ENCODE data around the gene DNAJC22. TPM values are rescaled to one million over a fixed set of nuclear protein-coding genes. Genes with fewer than 3 reads are reported as not detected.
A peak's percentile ranks its signal among the peaks of the same experiment; 100 is the strongest.
"Not testable (repeated sequence)": the region's sequence is repeated elsewhere in the genome, so short reads cannot be mapped to it uniquely, and the experiment has no call there.

DNAJC22 gene
- total RNA-seq, 2 experiments from 2014 or later, result 0.10 TPM; not detected in 1

GRCh38 chr12:49365542-49365941 lies 18.9 kb downstream of the DNAJC22 start:
- DNase-seq, result no peak
- no peak overlapping the region for H3K4me3 Mint-ChIP-seq
- H3K27ac Mint-ChIP-seq, result no peak overlapping the region
- intact Hi-C loops (cut with micrococcal nuclease), result loop anchor here (5.0 kb wide), 2 partner anchors 87 to 257 kb away; partner anchors contain the start of gene PRPF40B
- no peaks in the 10 kb centered on the region for H3K9me3 Mint-ChIP-seq
- ChIA-PET POLR2A (interaction anchor here (0.5 to 2.2 kb wide), 4 partner anchors 19 to 258 kb away, joined by 3 to 12 read pairs (median 10); partner anchors contain the start of genes DNAJC22, PRPF40B and TROAP), CTCF (interaction anchor here (0.7 to 11.5 kb wide), 8 partner anchors 9 to 258 kb away, joined by 3 to 428 read pairs (median 11); partner anchors contain the start of genes DNAJC22 and PRPF40B)
- peaks cover 4% of the 10 kb centered on the region for H3K27me3 Mint-ChIP-seq
- H3K4me1 Mint-ChIP-seq (ENCODE audit: low read depth), result peaks cover 23% of the 10 kb centered on the region
- no peaks in the 10 kb centered on the region for H3K36me3 Mint-ChIP-seq

- no peaks in the 10 kb centered on the region for H3K9me3 Mint-ChIP-seq
- H3K27me3 Mint-ChIP-seq, result peaks cover 2% of the 10 kb centered on the region
- H3K4me3 Mint-ChIP-seq, result peak overlapping the region; percentile 95
- CTCF ChIA-PET, result interaction anchor here (0.8 to 11.5 kb wide), 14 partner anchors 7 to 257 kb away, joined by 3 to 428 read pairs (median 5); partner anchors contain the start of genes DNAJC22, PRPF40B and TROAP
- DNase-seq, result no peak
- POLR2A ChIA-PET, result interaction anchor here (0.9 to 2.2 kb wide), 14 partner anchors 8 to 341 kb away, joined by 3 to 14 read pairs (median 6); partner anchors contain the start of genes DNAJC22, FMNL3, MCRS1 and PRPF40B
- no peaks in the 10 kb centered on the region for H3K36me3 Mint-ChIP-seq
- intact Hi-C loops (cut with micrococcal nuclease), result loop anchor here (2.0 to 5.0 kb wide), 4 partner anchors 86 to 256 kb away; partner anchors contain the start of genes MCRS1, PRPF40B and TUBA1A
- peak overlapping the region; percentile 95 for H3K27ac Mint-ChIP-seq
- H3K4me1 Mint-ChIP-seq (ENCODE audit: low read depth), result peaks cover 23% of the 10 kb centered on the region
These were observed 19.5 kb downstream of the DNAJC22 start for GRCh38 chr12:49366096-49366651.

- POLR2A ChIA-PET, result interaction anchor here (0.6 to 2.2 kb wide), 23 partner anchors 8 to 1462 kb away, joined by 3 to 14 read pairs (median 4); partner anchors contain the start of genes DNAJC22, FMNL3, MCRS1 and PRPF40B
- Mint-ChIP-seq H3K4me3 (peak overlapping the region; percentile 95), H3K4me1 (ENCODE audit: low read depth) (peaks cover 23% of the 10 kb centered on the region), H3K27me3 (no peaks in the 10 kb centered on the region), H3K27ac (peak overlapping the region; percentile 95), H3K9me3 (no peaks in the 10 kb centered on the region), H3K36me3 (no peaks in the 10 kb centered on the region)
- intact Hi-C loops (cut with micrococcal nuclease), result loop anchor here (2.0 to 5.0 kb wide), 4 partner anchors 85 to 255 kb away; partner anchors contain the start of genes MCRS1, PRPF40B and TUBA1A
- peak; percentile 93 for DNase-seq
- CTCF ChIA-PET, result interaction anchor here (0.6 to 11.5 kb wide), 21 partner anchors 8 to 379 kb away, joined by 3 to 428 read pairs (median 4); partner anchors contain the start of genes DNAJC22, PRPF40B and TROAP
These were observed 20.1 kb downstream of the DNAJC22 start for GRCh38 chr12:49366652-49367380.

GRCh38 chr12:49367381-49368239 lies 20.9 kb downstream of the DNAJC22 start, which contains the start of gene SPATS2:
Gene SPATS2, plus strand, starts transcription at chr12:49367462. Its CDS starts 93,551 bp downstream, at chr12:49461013.
- intact Hi-C loops (cut with micrococcal nuclease), result loop anchor here (2.0 to 5.0 kb wide), 4 partner anchors 85 to 255 kb away; partner anchors contain the start of genes MCRS1, PRPF40B and TUBA1A
- Mint-ChIP-seq H3K4me3 (peak within 1 kb of the TSS; percentile 95), H3K4me1 (ENCODE audit: low read depth) (peaks cover 23% of the 10 kb centered on the region), H3K27me3 (no peaks in the 10 kb centered on the region), H3K27ac (peak within 1 kb of the TSS; percentile 95), H3K36me3 (peaks cover under 1% of the 10 kb centered on the region), H3K9me3 (no peaks in the 10 kb centered on the region)
- ChIA-PET CTCF (interaction anchor here (0.6 to 11.5 kb wide), 20 partner anchors 8 to 379 kb away, joined by 3 to 428 read pairs (median 5); partner anchors contain the start of genes DNAJC22 and TROAP), POLR2A (interaction anchor here (0.6 to 2.2 kb wide), 21 partner anchors 8 to 1462 kb away, joined by 3 to 14 read pairs (median 4); partner anchors contain the start of genes DNAJC22, FMNL3, MCRS1 and PRPF40B)
- DNase-seq, result no peak

GRCh38 chr12:49368240-49368600 lies 21.5 kb downstream of the DNAJC22 start:
- intact Hi-C loops (cut with micrococcal nuclease), result loop anchor here (5.0 kb wide), 2 partner anchors 84 to 254 kb away; partner anchors contain the start of gene PRPF40B
- POLR2A ChIA-PET, result no interaction called here
- H3K27ac Mint-ChIP-seq, result no peak overlapping the region

GRCh38 chr12:49369411-49370145 lies 22.9 kb downstream of the DNAJC22 start:
- H3K36me3 Mint-ChIP-seq, result peaks cover 1% of the 10 kb centered on the region
- intact Hi-C loops (cut with micrococcal nuclease), result loop anchor here (5.0 kb wide), 2 partner anchors 83 to 253 kb away; partner anchors contain the start of gene PRPF40B
- H3K4me1 Mint-ChIP-seq (ENCODE audit: low read depth), result peaks cover 23% of the 10 kb centered on the region
- POLR2A ChIA-PET, result no interaction called here
- H3K27me3 Mint-ChIP-seq, result no peaks in the 10 kb centered on the region
- no peak overlapping the region for H3K4me3 Mint-ChIP-seq
- CTCF ChIA-PET, result interaction anchor here (0.9 to 4.3 kb wide), 3 partner anchors 11 to 144 kb away, joined by 3 to 22 read pairs (median 3); no protein-coding TSS in a partner anchor
- DNase-seq, result peak; percentile 43
- H3K9me3 Mint-ChIP-seq, result no peaks in the 10 kb centered on the region
- H3K27ac Mint-ChIP-seq, result no peak overlapping the region

More at GRCh38 chr12:49368240-49368600, 21.5 kb downstream of the DNAJC22 start:
- no peaks in the 10 kb centered on the region for H3K27me3 Mint-ChIP-seq
- peaks cover 23% of the 10 kb centered on the region for H3K4me1 Mint-ChIP-seq (ENCODE audit: low read depth)
- no peaks in the 10 kb centered on the region for H3K9me3 Mint-ChIP-seq
- H3K4me3 Mint-ChIP-seq, result peak overlapping the region; percentile 95
- CTCF ChIA-PET, result interaction anchor here (1.2 to 4.3 kb wide), 3 partner anchors 10 to 133 kb away, joined by 5 to 22 read pairs (median 20); no protein-coding TSS in a partner anchor
- H3K36me3 Mint-ChIP-seq, result peaks cover 1% of the 10 kb centered on the region
- no peak for DNase-seq

GRCh38 chr12:49370539-49370938 lies 23.9 kb downstream of the DNAJC22 start:
- Mint-ChIP-seq H3K27me3 (no peaks in the 10 kb centered on the region), H3K4me3 (no peak overlapping the region), H3K4me1 (ENCODE audit: low read depth) (peaks cover 22% of the 10 kb centered on the region), H3K36me3 (peaks cover 1% of the 10 kb centered on the region), H3K9me3 (no peaks in the 10 kb centered on the region), H3K27ac (no peak overlapping the region)
- ChIA-PET POLR2A (no interaction called here), CTCF (interaction anchor here (0.9 to 4.3 kb wide), 2 partner anchors 12 to 143 kb away, joined by 3 to 22 read pairs; no protein-coding TSS in a partner anchor)
- intact Hi-C loops (cut with micrococcal nuclease), result no loop called here
- DNase-seq, result no peak

GRCh38 chr12:49375406-49375805 lies 28.7 kb downstream of the DNAJC22 start:
- no peaks in the 10 kb centered on the region for H3K9me3 Mint-ChIP-seq
- ChIA-PET CTCF (interaction anchor here (0.6 to 1.0 kb wide), 2 partner anchors 9 to 112 kb away, joined by 3 read pairs; no protein-coding TSS in a partner anchor), POLR2A (interaction anchor here (1.1 kb wide), 1 partner anchor 8 kb away, joined by 4 read pairs; the partner anchor contains the start of gene SPATS2)
- H3K27me3 Mint-ChIP-seq, result no peaks in the 10 kb centered on the region
- H3K4me1 Mint-ChIP-seq (ENCODE audit: low read depth), result no peaks in the 10 kb centered on the region
- no peak overlapping the region for H3K4me3 Mint-ChIP-seq
- H3K36me3 Mint-ChIP-seq, result peaks cover 1% of the 10 kb centered on the region
- intact Hi-C loops (cut with micrococcal nuclease), result no loop called here
- H3K27ac Mint-ChIP-seq, result no peak overlapping the region
- DNase-seq, result no peak

- intact Hi-C loops (cut with micrococcal nuclease), result no loop called here
- DNase-seq, result no peak
- no peak overlapping the region for H3K27ac Mint-ChIP-seq
- POLR2A ChIA-PET, result no interaction called here
- H3K4me3 Mint-ChIP-seq, result no peak overlapping the region
- no peaks in the 10 kb centered on the region for H3K27me3 Mint-ChIP-seq
- H3K9me3 Mint-ChIP-seq, result no peaks in the 10 kb centered on the region
- H3K4me1 Mint-ChIP-seq (ENCODE audit: low read depth), result no peaks in the 10 kb centered on the region
- CTCF ChIA-PET, result no interaction called here
- peaks cover 1% of the 10 kb centered on the region for H3K36me3 Mint-ChIP-seq
These were observed 30.7 kb downstream of the DNAJC22 start for GRCh38 chr12:49377386-49377785.

- CTCF ChIA-PET; H3K36me3 Mint-ChIP-seq; DNase-seq; H3K4me1 Mint-ChIP-seq (ENCODE audit: low read depth); POLR2A ChIA-PET; H3K27ac Mint-ChIP-seq; intact Hi-C loops (cut with micrococcal nuclease); H3K9me3 Mint-ChIP-seq; H3K4me3 Mint-ChIP-seq; H3K27me3 Mint-ChIP-seq: not testable (repeated sequence)
These were observed 33.5 kb downstream of the DNAJC22 start for GRCh38 chr12:49380184-49380583.
